HG02678 (cell line): ENCODE data around the gene RAB3B.
A peak's percentile ranks its signal among the peaks of the same experiment; 100 is the strongest.

Experiments
- ATAC-seq: cut with Tn5 transposase; IDR thresholded peaks from one replicate; pipeline ENCODE4 v1.9.1; 2021; ENCODE audit warnings: mild to moderate bottlenecking, moderate library complexity; ENCODE audit not compliant: unreplicated experiment

Gene RAB3B

DNA sequence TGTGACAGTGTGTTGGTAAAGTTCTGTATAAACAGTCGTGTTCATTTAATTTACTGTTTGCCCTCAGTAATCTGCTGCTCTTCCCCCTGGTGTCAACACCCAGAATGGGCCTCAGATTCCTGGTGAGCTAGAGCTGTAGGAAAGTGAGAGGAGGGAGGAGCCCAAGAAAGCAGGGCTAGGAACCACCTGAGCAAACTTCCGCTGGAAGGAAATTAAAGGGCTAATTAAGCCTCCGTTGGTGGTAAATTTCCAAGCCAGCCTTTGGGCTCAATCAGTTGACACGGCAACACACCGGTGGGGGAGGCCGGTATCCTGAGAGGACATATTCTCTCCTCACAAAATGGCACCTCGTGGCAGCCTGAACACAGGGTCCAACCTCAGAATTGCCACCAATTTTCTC, 32.9 kb downstream of the RAB3B start:
- ATAC-seq = no peak

DNA sequence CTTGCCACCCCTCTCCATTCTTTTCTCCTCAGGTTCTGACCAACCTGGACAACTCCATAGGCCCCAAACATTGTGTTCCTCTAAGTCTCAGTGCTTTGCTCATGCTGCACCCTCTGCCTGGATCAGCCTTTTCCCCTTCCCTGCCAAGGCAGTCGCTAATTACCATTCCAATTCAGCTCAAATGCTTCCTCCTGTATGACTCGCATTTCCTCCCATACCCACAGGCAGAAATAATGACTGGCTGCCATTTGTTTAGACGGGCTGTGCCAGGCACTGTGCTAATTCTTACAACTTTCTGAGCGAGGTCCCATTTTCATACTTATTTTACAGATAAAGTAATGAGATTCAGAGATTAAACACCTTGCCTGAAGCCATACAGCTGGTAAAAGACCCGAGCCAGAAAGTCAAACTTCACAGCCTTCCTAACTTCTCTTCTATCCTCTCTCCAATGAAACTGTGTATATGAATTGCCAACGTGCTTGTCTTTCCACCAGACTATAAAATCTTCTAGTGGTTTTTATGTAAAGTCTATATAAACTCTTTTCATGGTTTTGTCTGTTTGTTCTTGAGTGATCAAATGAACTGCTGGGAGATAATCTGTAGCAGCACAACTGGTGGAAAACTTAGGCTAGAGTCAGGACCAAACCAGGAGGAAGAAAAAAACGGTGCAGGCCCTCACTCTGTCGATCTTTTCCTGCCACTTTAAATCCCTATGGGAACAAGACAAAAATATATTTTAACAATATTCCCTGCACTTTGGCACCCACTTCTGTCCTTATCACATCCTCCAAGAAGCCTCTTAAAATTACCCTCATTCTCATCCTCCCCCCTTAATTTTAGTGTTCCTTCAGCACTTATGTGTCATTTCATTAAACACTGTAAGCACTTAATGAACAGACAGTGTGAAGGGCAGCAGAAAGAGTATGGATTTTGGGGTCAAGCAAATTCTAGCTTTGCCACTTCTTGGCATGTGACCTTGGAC, 33.7 kb downstream of the RAB3B start:
- ATAC-seq = no peak

DNA sequence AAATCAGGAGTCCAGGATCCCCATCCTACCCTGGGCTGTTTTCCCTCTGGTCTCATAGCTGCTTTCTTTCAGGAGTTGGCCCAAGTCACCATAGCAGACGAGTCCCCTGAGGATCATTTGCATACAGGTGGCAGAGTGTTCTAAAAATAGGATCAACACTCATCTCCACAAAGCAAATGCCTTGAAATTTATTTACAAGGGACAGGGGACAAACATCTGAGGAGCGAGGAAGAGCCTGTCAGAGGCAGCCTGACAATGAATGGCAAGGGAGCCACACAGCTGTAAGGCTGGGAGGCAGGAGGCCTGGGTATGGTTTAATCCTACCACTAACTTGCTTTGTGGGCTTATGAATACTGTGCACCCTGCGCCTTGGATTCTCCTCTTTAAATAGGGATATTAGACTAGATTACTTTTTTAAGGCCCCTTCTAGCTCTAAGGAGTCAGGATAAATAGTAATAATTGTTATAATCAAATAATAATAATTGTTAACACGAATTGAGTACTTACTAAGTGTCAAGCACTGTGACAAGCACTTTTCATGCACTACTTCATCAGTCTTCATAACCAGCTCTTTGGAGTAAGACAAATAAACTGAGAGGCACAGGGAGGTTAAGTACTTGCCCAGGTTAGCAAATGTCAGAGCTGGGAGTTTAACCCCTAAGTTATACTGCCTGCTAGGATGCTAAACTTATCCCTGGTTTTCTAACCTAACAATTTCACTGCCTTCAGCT, 34.5 kb downstream of the RAB3B start:
- peak; percentile 54 for ATAC-seq

DNA sequence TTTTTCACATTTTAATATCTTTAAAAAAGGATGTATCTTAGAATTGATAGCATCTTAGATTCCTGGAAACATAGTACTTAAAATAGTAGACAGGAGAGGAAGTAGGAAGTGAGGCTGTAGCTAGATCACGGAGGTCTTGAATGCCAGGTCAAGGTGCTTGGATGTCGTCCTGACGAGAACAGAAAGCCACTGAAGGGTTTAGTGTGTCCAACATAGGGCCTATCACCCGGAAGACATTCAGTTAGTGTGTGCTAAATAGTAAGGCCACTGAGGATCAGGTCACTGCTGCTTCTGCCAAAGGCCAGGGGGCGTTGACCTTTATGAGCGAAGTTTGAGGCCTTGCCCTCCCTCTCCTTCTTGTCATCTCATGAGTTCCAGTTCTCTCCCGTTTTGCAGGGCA, 35.7 kb downstream of the RAB3B start:
- ATAC-seq = no peak

DNA sequence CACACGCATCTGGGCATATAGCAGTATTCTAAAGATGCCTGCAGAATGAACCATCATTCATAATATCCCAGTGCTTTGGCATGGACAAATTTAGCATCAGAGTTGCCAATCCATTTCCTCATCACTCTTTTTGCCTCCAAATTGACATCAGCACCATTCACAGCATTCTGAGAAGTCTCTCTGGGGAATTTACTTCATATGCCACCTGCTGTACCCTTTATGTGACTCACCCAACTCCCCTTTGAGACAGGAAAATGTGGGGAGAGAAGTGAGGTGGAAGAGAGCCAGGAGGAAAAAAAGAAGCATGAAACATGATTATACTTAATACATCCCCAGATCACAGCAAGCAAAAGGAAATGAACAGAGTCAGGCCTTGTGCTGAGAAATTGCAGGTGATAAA, 37.4 kb downstream of the RAB3B start:
- ATAC-seq = no peak

DNA sequence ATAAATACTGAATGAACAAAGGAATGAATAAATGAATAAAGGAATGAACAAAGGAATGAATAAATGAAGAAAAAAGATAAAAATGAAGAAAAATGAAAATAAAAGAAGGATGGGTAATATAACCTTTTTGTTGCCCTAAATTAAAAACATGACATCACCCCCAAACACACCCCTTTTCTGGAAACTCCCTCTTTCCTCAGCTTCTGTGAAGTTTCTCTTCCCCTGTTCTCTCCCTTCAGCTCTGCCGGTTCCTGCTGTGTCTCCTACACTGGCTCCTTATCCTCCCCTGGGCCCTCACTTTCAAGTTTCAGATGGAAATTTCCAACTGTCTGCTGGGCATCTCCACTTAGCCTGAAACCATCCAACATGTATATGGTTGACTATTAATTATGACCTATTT, 37.9 kb downstream of the RAB3B start:
- no peak for ATAC-seq

DNA sequence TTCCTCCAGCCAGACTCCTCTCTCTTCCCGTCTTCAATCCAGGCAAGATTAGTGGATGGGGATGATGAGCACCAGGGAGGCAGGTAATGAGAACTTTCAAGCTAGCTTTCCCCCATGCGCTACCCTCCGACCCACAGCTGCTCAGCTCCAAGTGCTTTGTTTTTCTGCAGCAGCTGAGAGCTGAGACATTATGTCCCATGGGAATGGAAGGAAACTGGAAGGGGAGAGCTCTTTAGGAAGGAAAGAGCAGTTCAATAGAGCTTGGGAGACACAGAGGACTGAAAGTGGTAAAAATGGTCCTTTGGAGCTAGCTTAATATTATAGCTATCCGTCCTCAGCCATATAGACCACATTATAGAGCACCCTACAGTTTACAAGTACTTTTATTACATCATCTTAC, 39.8 kb downstream of the RAB3B start:
- no peak for ATAC-seq

DNA sequence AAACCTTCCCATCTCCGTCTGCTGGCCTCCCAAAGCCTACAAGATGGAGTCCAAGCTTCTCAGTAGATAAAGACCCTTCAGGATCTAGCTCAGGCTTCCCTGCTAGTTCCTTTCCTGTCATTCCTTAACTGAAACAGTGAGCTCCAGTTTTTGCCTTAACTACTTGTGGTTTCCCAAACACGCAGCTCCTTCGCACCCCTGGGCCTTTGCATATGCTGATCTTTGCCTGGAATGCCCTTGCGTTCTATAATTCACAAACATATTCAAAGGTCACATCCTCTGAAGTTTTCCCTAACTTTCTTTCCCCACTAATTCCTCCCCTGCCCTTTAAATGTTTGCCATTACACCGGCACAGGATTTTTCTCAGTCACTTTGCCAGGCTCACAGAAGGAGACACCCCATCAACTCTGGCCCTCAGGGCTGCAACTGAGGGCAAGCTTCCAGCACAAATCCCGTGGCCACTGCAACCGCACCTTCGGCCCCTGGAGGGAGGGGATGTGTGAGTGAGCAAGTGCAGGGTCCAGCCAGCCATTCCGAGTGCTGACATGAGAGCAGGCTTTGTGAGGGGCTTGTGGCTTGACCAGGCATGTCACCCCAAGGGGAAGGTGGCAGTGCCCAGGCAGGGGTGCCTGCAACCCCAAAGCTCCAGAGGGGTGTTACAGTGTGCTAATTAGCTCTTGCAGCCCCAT, 41.3 kb downstream of the RAB3B start:
- ATAC-seq = no peak

DNA sequence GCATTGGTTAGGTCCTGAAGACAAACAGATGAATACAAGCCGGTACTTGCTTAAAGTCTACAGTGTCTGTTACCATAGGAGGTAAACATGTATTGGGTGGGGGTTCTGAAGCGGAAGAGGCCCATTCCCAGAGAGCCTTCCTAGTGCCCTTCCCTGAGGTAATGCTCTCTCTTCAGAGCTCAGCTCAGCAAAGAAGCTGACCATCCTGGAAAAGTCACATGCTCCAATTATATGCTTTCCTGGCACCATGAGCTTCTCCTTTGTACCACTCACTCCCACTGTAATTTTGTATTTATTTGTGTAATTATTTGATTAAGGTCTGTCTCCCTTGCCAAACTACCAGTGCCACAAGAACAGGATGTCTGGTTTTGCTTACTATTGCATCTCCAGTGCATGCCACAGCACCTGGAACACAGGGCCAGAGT, 42.0 kb downstream of the RAB3B start:
- no peak for ATAC-seq

DNA sequence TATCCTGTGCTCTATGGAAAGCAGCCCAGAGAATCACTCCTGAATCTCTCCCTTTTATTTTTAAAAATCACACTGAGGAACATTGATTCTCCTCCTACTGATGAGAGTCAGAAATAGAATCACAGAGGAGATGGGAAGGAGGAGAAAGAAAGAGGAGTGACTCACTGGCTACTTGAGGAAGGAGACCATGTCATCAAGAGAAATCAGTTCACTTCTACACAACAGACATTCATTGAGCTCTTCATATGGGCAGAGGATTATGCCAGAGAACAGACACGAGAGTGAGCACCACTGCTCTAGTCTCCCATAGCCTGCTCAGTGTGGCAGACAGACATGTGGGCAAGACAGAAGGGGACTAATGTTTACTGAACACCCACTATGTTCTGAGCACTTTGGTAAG, 44.2 kb downstream of the RAB3B start:
- no peak for ATAC-seq

DNA sequence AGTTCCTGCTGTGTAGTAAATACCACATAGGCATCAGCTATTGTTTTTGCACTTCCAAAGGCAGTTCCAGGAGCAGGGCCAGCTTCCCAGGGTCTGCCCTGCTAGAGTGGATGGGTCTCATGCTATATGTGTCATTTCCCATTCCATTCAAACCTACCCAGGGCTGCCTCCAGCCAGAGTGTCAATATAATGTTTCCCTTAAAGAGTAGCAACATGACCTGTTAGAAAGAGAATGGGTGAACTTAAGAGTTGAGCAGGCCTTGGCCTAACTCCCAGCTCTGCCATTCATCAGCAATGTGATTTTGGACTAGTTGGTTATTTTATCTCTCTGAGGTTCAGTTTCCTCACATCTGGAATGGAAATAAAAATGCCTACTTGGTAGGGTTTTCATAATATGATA, 44.9 kb downstream of the RAB3B start:
- no peak for ATAC-seq

DNA sequence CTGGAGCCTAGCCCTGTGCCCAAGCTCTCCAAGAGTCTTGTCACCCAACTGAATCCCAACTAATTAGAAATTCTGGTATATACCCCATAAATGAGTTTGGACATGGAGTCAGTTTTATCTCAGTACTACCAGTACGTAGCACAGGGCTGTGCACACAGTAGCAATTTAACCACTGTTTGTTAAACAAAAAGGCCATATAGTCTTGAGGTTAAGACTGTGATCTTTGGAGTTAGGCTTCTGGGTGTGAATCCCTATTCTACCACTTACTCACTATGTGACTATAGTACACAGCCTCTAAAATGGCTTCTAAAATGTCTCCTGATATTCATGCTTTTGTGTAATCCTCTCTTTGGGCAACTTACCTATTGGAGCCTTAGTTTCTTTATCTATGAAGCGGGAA, 48.2 kb downstream of the RAB3B start:
- ATAC-seq = no peak

DNA sequence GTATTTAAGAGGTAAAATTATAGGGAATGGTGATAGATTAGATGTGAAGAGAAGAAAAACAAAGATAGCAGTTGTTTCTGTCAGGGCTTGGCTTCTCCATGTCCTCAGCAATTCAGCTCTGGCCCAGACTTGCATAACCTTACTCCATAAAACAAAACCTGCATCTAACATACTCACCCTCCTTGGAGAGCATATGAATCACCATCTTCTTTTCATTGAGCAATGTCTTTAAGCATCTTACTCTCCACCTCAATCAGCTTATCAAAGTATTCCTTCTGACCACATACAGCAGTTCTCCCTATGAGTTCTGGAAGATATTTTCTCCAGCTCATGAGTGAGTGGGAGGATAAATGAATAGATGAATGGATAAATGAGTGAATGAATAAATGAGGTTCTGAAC, 49.0 kb downstream of the RAB3B start:
- ATAC-seq = no peak

DNA sequence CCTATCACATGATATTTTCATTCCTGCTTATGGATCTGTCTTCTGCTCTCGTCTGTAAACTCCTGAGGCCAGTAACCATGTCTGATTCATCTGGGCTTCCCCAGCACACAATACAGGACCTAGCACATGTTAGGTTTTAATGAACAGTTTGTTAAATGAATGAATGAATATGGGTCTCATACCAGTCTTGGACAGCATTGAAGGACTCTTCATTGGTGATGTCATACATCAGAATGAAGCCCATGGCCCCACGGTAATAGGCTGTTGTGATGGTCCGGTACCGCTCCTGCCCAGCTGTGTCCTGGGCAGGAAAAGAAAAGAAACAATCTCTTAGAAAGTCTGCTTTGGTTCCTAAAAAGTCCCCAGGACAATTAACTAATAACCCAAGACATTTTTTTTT, 53.4 kb downstream of the RAB3B start:
- no peak for ATAC-seq

DNA sequence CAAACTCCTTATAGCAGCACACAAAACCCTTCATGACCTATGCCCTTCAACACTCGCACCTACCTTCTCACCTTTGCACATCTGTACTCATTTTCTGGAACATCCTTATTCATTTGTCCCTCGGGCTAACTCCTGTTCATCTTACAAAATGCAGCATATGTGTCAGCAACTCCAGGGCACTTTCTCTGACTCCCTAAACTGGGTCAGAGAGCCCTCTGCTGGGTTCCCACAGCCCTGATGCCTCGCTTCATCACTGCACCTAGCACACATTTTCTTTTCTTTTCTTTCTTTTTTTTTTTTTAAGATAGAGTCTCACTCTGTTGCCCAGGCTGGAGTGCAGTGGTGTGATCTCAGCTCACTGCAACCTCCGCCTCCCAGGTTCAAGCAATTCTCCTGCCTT, 54.0 kb downstream of the RAB3B start:
- no peak for ATAC-seq

DNA sequence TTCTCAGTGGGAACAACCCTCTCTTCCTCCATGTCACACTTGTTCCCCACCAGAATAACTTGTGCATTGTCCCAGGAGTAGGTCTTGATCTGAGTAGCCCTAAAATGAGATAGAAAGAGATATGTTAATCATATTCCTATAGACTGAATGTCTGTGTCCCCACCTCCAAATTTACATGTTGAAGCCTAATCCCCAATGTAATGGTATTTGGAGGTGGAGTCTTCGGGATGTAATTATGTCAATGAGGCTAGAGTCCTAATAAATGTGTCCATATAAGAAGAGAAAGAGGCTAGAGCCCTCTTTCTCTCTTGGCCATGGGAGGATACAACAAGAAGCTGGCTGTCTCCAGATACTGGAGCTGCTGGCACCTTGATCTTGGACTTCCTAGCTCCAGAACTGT, 57.2 kb downstream of the RAB3B start:
- ATAC-seq = no peak

DNA sequence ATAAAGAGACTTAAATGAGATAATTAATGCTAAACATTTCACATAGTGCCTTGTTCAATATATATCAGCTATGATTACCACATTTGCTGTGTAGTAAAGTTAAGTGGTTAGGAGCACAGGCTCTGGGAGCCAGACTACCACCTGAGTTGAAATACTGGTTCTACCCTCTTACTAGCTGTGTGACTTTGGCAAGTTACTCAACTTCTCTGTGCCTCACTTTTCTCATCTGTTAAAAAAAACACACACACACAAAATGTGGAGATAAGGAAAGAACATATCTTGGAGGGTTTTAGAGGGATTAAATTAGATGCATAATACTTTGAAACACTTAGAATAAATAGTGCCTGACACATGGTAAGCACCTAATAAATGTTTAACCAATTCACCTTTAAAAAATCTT, 60.2 kb downstream of the RAB3B start:
- no peak for ATAC-seq

DNA sequence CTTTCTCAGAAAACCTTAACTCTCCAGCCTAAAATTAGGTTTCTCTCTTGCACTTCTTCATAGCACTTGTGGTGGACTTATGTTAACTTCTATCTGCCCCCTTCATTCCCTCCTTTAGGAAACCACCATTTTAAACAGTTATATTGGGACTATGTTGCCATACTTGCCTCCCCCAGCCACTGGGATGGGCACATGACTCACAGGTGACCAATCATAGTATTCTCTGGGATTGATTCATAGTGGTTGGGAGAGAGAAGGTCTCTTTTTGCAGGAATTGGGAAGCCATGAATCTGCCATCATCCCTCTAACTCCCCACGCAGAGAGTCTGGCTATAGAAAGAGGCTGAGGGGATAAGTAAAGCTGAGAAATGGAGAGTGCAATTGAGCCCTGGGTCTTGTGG, 61.6 kb downstream of the RAB3B start:
- no peak for ATAC-seq

DNA sequence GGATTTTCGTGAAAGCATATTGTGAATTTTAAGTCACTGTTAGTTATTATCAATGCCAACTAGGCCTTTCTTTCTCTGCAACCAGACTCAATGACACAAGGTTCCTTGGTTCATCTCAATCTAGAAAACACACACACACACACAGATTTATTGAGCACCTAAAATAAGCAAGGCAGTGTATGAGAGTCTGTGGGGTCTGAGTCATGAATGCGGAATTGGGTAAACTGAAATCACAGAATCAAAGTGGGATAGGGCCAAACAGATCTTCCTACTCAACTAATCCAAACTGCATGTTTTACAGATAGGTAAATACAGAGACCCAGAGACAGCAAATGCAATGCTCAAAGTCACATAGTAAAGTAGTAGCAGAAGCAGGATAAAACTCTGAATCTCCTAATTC, 63.5 kb downstream of the RAB3B start:
- no peak for ATAC-seq

DNA sequence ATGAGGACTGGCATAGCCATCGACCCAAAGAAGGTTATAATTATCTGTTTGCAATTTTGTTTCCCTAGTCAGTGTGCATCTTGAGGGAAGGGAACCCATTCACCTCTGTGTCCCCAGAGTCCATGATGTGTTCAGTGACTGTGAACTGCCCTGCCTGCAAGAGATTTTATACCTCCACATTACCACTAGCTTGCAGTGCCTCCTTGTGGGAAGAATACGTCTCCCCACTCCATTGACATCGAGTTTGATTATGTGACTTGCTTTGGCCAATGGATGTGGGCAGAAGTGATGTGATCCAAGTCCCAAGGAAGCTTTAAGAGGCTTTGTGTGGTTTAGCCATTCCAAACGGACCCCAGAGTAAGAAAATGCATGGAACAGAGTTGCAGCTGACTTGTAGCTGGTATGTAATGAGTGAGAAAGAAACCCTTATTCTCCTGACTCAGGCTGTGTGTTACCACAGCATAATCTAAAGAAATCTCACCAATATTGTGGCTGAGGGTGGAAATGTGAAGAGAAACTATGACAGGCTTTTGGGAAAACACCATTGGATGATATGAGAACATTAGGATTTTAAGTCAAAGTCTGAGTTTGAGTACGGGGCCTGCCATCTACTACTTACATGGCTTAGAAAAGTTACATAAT, 64.2 kb downstream of the RAB3B start:
- ATAC-seq = no peak

DNA sequence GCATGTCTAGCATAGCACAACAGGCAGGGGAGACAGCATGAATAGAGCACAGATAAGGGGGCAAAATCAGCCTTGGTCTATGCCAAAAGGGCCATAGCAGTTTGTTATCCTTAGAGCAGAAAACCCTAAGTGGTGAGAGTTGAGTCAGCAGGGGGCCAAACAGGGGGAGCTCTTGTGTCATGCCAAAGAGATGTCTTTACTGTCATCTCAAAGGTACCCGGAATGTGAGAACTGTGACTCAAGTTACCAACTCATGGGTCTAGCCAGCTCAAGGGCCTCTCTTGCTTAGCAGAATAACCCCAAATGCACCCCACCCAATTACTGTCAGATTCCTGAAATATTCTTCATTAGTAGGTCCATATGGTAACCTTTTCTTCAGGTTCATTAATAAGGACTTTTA, 66.0 kb downstream of the RAB3B start:
- no peak for ATAC-seq
